Spleen (tissue), 11 donors: Measurements from ENCODE around the gene RBM22. TPM values are rescaled to one million over a fixed set of nuclear protein-coding genes. Genes with fewer than 3 reads are reported as not detected.

Experiments
- DNase-seq: peaks from one replicate; pipeline ENCODE4 v3.0.0-alpha.2; 2020
- H3K27ac ChIP-seq, 8 donors: fragments of 200-600 bp; sonication (generic) in 7 of 8; 1 replicate in 4 of 8; 2 replicates in 4 of 8; pipeline versions ENCODE4 v1.5.0 to v1.8.0; 2016 to 2021; ENCODE audit warnings: inconsistent platforms in 4 of 8, mild to moderate bottlenecking in 4 of 8, moderate library complexity in 1 of 8
- H3K27me3 ChIP-seq, 7 donors: fragments of 200-600 bp; sonication (generic) in 6 of 7; replicated peaks in 1 of 7; 1 replicate in 4 of 7; 2 replicates in 3 of 7; pipeline versions ENCODE4 v1.5.0 to v1.8.0; 2016 to 2021; ENCODE audit warnings: inconsistent platforms in 3 of 7, mild to moderate bottlenecking in 1 of 7
- H3K36me3 ChIP-seq, 6 donors: fragments of 200-600 bp; sonication (generic) in 5 of 6; 1 replicate in 4 of 6; 2 replicates in 2 of 6; pipeline versions ENCODE4 v1.5.0 to v1.8.0; 2016 to 2021; ENCODE audit warnings: inconsistent platforms in 2 of 6
- H3K4me1 ChIP-seq, 6 donors: fragments of 200-600 bp; sonication (generic) in 5 of 6; 1 replicate in 3 of 6; 2 replicates in 3 of 6; pipeline versions ENCODE4 v1.5.0 to v1.8.0; 2016 to 2021; ENCODE audit warnings: inconsistent platforms in 3 of 6
- H3K4me3 ChIP-seq, 8 donors: fragments of 200-600 bp; sonication (generic) in 7 of 8; 1 replicate in 4 of 8; 2 replicates in 4 of 8; pipeline versions ENCODE4 v1.5.0 to v1.8.0; 2016 to 2021; ENCODE audit warnings: inconsistent platforms in 4 of 8, mild to moderate bottlenecking in 4 of 8, moderate library complexity in 2 of 8
- H3K9me3 ChIP-seq, 8 donors: fragments of 200-600 bp; sonication (generic) in 7 of 8; 1 replicate in 4 of 8; 2 replicates in 4 of 8; pipeline versions ENCODE4 v1.5.0 to v1.8.0; 2016 to 2021; ENCODE audit warnings: inconsistent platforms in 4 of 8
- POLR2A ChIP-seq, 3 donors: fragments of 450-650 bp; IDR thresholded peaks; one replicate each; pipeline ENCODE4 v1.5.1; 2017; ENCODE audit warnings: antibody characterized with exemption in 3 of 3, mild to moderate bottlenecking in 1 of 3
- POLR2AphosphoS5 ChIP-seq, 3 donors: sonication (generic); formaldehyde crosslinking; IDR thresholded peaks; one replicate each; pipeline ENCODE4 v1.5.1; 2017; ENCODE audit warnings: antibody characterized with exemption in 3 of 3
- WGBS, 5 donors: extraction: QIAGEN DNeasy Blood & Tissue Kit in 3 of 5; methylation state at CpG; one replicate each; pipeline versions ENCODE4 v1.1.5 to v1.1.7; 2013 to 2018; 5-methylcytosine and 5-hydroxymethylcytosine counted together
- intact Hi-C: fragments of 100-400 bp; cut with DNase I; formaldehyde crosslinking; loops from one replicate; pipeline ENCODE4 v1.15.0; 2023; ENCODE audit warnings: low total_unique reads
- polyA plus RNA-seq, 3 donors: library from polyadenylated mRNA; stranded (reverse); fragments of 200-250 nt; gene quantifications; one replicate each; pipeline ENCODE4 v1.2.1, GENCODE V29; 2013
- total RNA-seq, 7 donors: library from RNA; depleted of rRNA in 3 of 7; stranded (reverse); fragments of >200 nt in 3 of 7; fragmentation: NEBNext Ultra II Directional in 4 of 7; extraction: Animal tissue kit (Norgen Biotek cat#: 25700) in 4 of 7; gene quantifications; one replicate each; pipeline versions ENCODE4 v1.1.0 to v1.2.1, GENCODE V29; 2016 to 2021
- TF ChIP-seq, protein P1 (sequence below), 11 experiments: fragments of 200-600 bp in 7 of 11; fragments of 450-650 bp in 4 of 11; sonication (generic) in 4 of 11; IDR thresholded peaks in 8 of 11; conservative IDR thresholded peaks in 3 of 11; 1 replicate in 7 of 11; 2 replicates in 4 of 11; pipeline versions ENCODE4 v1.4.0 to v1.8.0; 2016 to 2021; ENCODE audit warnings: antibody characterized with exemption in 11 of 11, inconsistent platforms in 4 of 11, mild to moderate bottlenecking in 1 of 11
- donor health status: healthy with polysubstance abuse.
- donor health status: DM: no; HTN: no; CAD: no; lungs with moderate emphysema.
- donor health status: DM: no; HTN: no; CAD: no.
- donor health status: Bipolar disorder and iron deficiency.
- donor health status: healthy.
- donor health status: DM: no; HTN: no; CAD: no.
- donor health status: DM: yes; HTN: yes; CAD: no.

RBM22 gene
- total and polyA plus RNA-seq, 10 donors, result 31.4 to 66.9 (median 56.5) TPM

DNA sequence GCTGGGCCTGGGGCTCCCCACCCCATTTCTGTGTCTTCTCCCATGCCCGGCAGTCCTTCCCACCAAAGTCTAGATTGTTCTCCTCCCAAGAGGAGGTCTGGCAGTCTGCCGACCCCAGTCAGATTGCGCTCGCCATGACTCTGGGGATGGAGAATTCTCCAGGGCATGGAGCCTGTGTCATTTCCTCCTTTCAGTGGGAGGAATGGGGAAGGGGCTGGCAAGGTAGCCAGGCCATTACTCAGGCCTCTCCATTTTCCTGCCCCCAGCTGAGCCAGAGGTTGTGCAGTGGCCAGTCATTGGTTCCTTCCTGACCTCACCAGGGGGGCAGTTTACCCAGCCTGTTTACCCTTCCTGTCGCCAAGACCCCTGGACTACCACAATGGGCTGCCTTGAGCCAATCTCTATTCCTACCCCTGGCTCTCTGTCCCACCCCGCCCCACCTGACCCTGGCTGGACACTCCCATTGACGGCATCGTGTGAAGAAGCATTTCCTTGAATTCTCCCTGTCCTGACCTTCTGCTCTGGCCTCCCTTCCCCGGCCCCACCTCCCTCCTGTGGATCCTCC, 59.8 kb downstream of the RBM22 start:
- peaks cover 34 to 100% (median 64%) of the 10 kb centered on the region in 6 donors for H3K4me1 ChIP-seq

More for the DNA sequence above, 59.8 kb downstream of the RBM22 start:
- Histone ChIP-seq H3K27me3 (no peaks in the 10 kb centered on the region), H3K36me3 (no peaks in the 10 kb centered on the region), H3K9me3 (no peaks in the 10 kb centered on the region), H3K27ac (peak overlapping the region; percentile 80 to 89 (median 86)), H3K4me3 (peak overlapping the region in 7 of 8 donors; percentile 11 to 60 (median 34))
- intact Hi-C loops, result no loop called here
- TF ChIP-seq POLR2A (IDR thresholded peaks at IDR 0.05) (no peak), POLR2AphosphoS5 (IDR thresholded peaks at IDR 0.05) (peak; percentile 27 to 70 (median 67))
- TF ChIP-seq, protein P1, sequence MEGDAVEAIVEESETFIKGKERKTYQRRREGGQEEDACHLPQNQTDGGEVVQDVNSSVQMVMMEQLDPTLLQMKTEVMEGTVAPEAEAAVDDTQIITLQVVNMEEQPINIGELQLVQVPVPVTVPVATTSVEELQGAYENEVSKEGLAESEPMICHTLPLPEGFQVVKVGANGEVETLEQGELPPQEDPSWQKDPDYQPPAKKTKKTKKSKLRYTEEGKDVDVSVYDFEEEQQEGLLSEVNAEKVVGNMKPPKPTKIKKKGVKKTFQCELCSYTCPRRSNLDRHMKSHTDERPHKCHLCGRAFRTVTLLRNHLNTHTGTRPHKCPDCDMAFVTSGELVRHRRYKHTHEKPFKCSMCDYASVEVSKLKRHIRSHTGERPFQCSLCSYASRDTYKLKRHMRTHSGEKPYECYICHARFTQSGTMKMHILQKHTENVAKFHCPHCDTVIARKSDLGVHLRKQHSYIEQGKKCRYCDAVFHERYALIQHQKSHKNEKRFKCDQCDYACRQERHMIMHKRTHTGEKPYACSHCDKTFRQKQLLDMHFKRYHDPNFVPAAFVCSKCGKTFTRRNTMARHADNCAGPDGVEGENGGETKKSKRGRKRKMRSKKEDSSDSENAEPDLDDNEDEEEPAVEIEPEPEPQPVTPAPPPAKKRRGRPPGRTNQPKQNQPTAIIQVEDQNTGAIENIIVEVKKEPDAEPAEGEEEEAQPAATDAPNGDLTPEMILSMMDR (IDR thresholded peaks at IDR 0.05 in 8 of 11, conservative IDR thresholded peaks at IDR 0.05 in 3 of 11), result no peak
- WGBS, 5 donors, result 49 to 66% (median 61%) methylated on average over 9 of the region's 9 CpGs
- no peak for DNase-seq

Other genes starting within 250 kb of the RBM22 start
- 100 to 1,000 TPM; 123 to 360 (median 261) TPM for gene NDST1, start 192.9 kb downstream of the RBM22 start, total RNA-seq
- 10 to 100 TPM in 1 of 3 donors, 1 to 10 TPM in 2; 6.1 to 45.7 (median 6.8) TPM for gene NDST1, start 192.9 kb downstream of the RBM22 start, polyA plus RNA-seq
- 100 to 1,000 TPM in 2 of 7 donors, 10 to 100 TPM in 5; 38.9 to 133 (median 68.9) TPM for gene SYNPO, start 60.4 kb downstream of the RBM22 start, total RNA-seq
- gene SYNPO, start 60.4 kb downstream of the RBM22 start, polyA plus RNA-seq, result 10 to 100 TPM in 1 of 3 donors, 1 to 10 TPM in 2; 6.9 to 28.0 (median 9.3) TPM
- gene MYOZ3, start 39.8 kb downstream of the RBM22 start, total RNA-seq, result 1 to 10 TPM in 3 of 7 donors, under 1 TPM in 3, not detected in 1; 0.26 to 1.2 (median 0.81) TPM
- gene MYOZ3, start 39.8 kb downstream of the RBM22 start, polyA plus RNA-seq, result under 1 TPM; 0.04 to 0.32 (median 0.14) TPM
- gene DCTN4, start 58.0 kb upstream of the RBM22 start, total RNA-seq, result 10 to 100 TPM; 46.5 to 68.7 (median 61.2) TPM
- gene DCTN4, start 58.0 kb upstream of the RBM22 start, polyA plus RNA-seq, result 10 to 100 TPM; 11.4 to 15.6 (median 11.8) TPM
- 10 to 100 TPM; 11.6 to 59.7 (median 36.3) TPM for gene SMIM3, start 77.7 kb upstream of the RBM22 start, total RNA-seq
- gene SMIM3, start 77.7 kb upstream of the RBM22 start, polyA plus RNA-seq, result 10 to 100 TPM in 2 of 3 donors, 1 to 10 TPM in 1; 8.8 to 12.9 (median 12.2) TPM
- gene IRGM, start 145.5 kb upstream of the RBM22 start, total RNA-seq, result 1 to 10 TPM in 4 of 7 donors, under 1 TPM in 2, not detected in 1; 0.17 to 2.4 (median 1.3) TPM
- gene IRGM, start 145.5 kb upstream of the RBM22 start, polyA plus RNA-seq, result under 1 TPM; 0.06 to 0.20 (median 0.11) TPM
- gene ZNF300, start 203.9 kb upstream of the RBM22 start, total RNA-seq, result 1 to 10 TPM; 3.1 to 6.3 (median 4.6) TPM
- gene ZNF300, start 203.9 kb upstream of the RBM22 start, polyA plus RNA-seq, result 1 to 10 TPM; 3.7 to 7.2 (median 3.7) TPM